Stimulated activated naive CD8-positive, alpha-beta T cell treated with anti-CD3 and anti-CD28 coated beads, Interleukin-15, Interleukin-2, amounts not matched to agents 100 ng/mL and 50 ng/mL, for 24 hours (primary cell): Measurements from ENCODE around the gene SERPINE1.
A peak's percentile ranks its signal among the peaks of the same experiment; 100 is the strongest.
"Not testable (repeated sequence)": the region's sequence is repeated elsewhere in the genome, so short reads cannot be mapped to it uniquely, and the experiment has no call there.

ENCODE experiments used
- H3K27ac Mint-ChIP-seq: one replicate; pipeline ENCODE4 v1.8.0; 2021; ENCODE audit warnings: mild to moderate bottlenecking, mixed read lengths
- H3K27me3 Mint-ChIP-seq: one replicate; pipeline ENCODE4 v1.8.0; 2021; ENCODE audit warnings: mixed read lengths
- H3K36me3 Mint-ChIP-seq: one replicate; pipeline ENCODE4 v1.8.0; 2021; ENCODE audit warnings: low read depth, mixed read lengths
- H3K4me1 Mint-ChIP-seq: one replicate; pipeline ENCODE4 v1.8.0; 2021; ENCODE audit warnings: low read depth, mixed read lengths
- H3K4me3 Mint-ChIP-seq: one replicate; pipeline ENCODE4 v1.8.0; 2021; ENCODE audit warnings: mild to moderate bottlenecking, mixed read lengths
- H3K9me3 Mint-ChIP-seq: one replicate; pipeline ENCODE4 v1.8.0; 2021; ENCODE audit warnings: mixed read lengths

The SERPINE1 gene

DNA sequence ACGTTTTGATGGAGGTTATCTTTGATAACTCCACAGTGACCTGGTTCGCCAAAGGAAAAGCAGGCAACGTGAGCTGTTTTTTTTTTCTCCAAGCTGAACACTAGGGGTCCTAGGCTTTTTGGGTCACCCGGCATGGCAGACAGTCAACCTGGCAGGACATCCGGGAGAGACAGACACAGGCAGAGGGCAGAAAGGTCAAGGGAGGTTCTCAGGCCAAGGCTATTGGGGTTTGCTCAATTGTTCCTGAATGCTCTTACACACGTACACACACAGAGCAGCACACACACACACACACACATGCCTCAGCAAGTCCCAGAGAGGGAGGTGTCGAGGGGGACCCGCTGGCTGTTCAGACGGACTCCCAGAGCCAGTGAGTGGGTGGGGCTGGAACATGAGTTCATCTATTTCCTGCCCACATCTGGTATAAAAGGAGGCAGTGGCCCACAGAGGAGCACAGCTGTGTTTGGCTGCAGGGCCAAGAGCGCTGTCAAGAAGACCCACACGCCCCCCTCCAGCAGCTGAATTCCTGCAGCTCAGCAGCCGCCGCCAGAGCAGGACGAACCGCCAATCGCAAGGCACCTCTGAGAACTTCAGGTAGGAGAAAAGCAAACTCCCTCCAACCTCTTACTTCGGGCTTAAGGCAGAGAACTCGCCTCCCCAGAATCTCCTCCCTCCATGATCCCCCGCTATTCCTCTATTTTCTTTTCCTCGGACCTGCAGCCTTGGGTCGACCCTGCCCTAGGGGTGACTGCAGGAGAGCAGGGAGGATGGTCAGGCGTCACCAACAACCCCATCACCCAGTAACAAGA, at the start of gene SERPINE1:
Gene SERPINE1, plus strand, starts transcription at position 454 of the 809 bp plus-strand sequence. CDS start 1,290 bp downstream, outside the sequence.
- Mint-ChIP-seq H3K4me3 (peak within 1 kb of the TSS; percentile 33), H3K36me3 (no peaks in the 10 kb centered on the region), H3K27ac (peak within 1 kb of the TSS; percentile 56), H3K9me3 (no peaks in the 10 kb centered on the region), H3K4me1 (peaks cover 38% of the 10 kb centered on the region), H3K27me3 (peaks cover 44% of the 10 kb centered on the region)

DNA sequence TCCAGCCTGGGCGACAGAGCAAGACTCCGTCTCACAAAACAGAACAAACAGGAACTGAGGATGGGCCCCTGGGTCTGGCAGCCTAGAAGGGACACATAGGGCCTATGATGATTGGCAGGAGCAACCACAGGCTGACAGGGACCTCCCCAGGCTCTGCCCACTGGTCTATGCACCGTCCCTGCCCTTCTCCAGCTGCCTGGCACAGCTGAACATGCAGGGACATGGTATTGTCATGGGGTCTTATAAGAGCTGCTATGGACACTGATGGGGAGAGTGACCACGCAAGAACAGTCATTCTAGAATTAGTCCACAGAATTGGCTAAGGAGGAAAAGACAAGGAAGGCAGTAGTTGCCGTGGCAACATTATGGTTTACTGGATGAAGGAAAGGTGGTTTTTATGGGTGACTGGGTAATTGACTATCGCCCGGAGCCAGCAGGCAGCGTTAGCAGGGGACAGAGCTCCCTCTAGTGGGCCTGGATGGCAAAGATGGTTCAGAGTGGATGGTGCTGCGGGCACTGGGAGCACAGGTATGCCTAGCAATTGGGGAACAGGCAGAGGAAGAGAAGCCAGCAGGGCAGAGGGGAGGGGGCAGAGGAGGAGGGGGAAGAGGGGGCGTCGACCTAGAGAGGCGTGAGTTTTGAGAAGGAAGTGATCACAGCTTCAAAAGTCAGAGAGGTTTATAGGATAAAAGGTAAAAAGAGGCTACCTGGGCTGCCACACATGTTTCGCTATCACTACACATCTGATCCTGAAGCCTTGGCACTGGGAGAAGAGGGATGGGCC, 49.4 kb upstream of the SERPINE1 start:
- H3K4me3 Mint-ChIP-seq: no peak overlapping the region
- H3K9me3 Mint-ChIP-seq: no peaks in the 10 kb centered on the region
- H3K4me1 Mint-ChIP-seq: peaks cover 7% of the 10 kb centered on the region
- H3K36me3 Mint-ChIP-seq: no peaks in the 10 kb centered on the region
- no peak overlapping the region for H3K27ac Mint-ChIP-seq
- H3K27me3 Mint-ChIP-seq: peaks cover 3% of the 10 kb centered on the region

DNA sequence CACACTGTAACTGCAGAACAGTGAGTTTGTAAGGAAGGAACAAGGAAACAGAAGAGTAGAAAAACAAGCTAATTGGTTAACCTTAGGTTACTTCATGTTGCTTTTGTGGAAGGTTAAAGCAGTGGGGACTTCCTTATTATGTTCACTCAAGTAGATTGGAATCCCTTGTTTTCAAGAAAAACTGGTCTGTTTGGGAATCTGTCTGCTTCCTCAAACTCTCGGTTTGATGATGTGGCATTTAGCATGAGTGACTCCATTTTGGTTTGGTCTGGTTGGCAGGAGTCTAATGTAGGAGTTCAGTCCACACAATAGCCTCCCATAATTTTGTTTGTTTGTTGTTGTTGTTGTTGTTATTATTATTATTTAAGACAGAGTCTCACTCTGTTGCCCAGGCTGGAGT, 45.5 kb upstream of the SERPINE1 start:
- peaks cover 23% of the 10 kb centered on the region for H3K4me1 Mint-ChIP-seq

DNA sequence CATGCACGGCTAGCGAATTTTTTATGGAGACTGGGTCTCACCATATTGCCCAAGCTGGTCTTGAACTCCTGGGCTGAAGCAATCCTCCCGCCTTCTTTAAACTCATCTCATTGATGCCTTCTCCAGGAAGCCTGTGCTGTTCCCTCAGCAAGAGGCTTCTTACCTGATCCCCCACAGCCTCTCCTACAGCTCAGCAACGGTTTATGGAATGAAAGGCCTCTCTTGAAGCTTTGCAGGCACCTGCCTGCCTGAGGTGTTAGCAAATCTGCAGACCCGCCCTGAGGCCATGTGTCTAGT, 42.1 kb upstream of the SERPINE1 start:
- Mint-ChIP-seq H3K9me3 (no peaks in the 10 kb centered on the region), H3K4me1 (peaks cover 34% of the 10 kb centered on the region), H3K27ac (peak overlapping the region; percentile 98), H3K4me3 (peak overlapping the region; percentile 94), H3K27me3 (no peaks in the 10 kb centered on the region), H3K36me3 (peaks cover 14% of the 10 kb centered on the region)

More for the DNA sequence above, 45.5 kb upstream of the SERPINE1 start:
- H3K27ac Mint-ChIP-seq: no peak overlapping the region
- no peaks in the 10 kb centered on the region for H3K36me3 Mint-ChIP-seq
- H3K9me3 Mint-ChIP-seq: no peaks in the 10 kb centered on the region
- H3K27me3 Mint-ChIP-seq: no peaks in the 10 kb centered on the region
- no peak overlapping the region for H3K4me3 Mint-ChIP-seq

DNA sequence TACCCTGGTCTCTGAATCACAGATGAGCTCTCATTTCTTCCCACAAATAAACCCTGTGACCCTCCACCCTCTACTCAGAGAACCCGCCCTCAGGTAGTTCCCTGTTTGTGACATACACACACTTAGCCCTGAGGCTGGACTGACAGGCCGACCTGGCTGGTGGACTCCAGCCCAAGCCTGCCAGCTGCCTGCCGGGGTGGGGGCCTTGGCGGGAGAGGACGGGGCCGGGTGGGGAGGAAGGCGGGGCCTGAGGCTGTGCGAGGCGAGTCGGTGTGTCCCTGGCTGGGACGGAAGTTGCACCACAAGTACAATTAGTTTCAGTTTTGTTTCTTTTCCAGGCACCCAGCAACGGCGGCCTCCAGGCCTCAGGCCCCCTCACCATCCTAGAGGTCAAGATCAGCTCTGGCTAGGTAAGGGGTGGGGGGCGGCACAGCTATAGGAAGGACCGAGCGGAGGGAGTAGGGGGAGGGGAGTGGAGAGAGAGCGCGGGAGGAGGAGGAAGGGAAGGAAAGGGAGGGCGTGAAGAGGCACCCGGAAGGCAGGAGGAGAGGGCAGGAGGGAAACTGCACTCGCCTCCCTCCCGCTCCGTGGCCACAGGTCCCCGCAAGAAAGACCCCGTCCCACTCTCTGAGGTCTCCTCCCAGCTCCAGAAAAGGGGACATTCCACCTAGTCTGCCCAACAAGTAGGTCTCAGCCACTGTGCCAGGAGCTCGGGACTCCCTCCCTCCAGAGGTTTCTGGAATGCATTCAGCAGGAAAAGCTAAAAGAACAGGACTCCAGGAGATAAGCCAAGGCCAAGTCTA, 41.5 kb upstream of the SERPINE1 start, which contains the start of gene TRIM56:
Gene TRIM56, plus strand, starts transcription at position 320 of the 803 bp plus-strand sequence. CDS start 1,832 bp downstream, outside the sequence.
- H3K27me3 Mint-ChIP-seq: no peaks in the 10 kb centered on the region
- peaks cover 36% of the 10 kb centered on the region for H3K4me1 Mint-ChIP-seq
- H3K36me3 Mint-ChIP-seq: peaks cover 15% of the 10 kb centered on the region
- H3K27ac Mint-ChIP-seq: peak within 1 kb of the TSS; percentile 98
- H3K9me3 Mint-ChIP-seq: no peaks in the 10 kb centered on the region
- peak within 1 kb of the TSS; percentile 94 for H3K4me3 Mint-ChIP-seq

DNA sequence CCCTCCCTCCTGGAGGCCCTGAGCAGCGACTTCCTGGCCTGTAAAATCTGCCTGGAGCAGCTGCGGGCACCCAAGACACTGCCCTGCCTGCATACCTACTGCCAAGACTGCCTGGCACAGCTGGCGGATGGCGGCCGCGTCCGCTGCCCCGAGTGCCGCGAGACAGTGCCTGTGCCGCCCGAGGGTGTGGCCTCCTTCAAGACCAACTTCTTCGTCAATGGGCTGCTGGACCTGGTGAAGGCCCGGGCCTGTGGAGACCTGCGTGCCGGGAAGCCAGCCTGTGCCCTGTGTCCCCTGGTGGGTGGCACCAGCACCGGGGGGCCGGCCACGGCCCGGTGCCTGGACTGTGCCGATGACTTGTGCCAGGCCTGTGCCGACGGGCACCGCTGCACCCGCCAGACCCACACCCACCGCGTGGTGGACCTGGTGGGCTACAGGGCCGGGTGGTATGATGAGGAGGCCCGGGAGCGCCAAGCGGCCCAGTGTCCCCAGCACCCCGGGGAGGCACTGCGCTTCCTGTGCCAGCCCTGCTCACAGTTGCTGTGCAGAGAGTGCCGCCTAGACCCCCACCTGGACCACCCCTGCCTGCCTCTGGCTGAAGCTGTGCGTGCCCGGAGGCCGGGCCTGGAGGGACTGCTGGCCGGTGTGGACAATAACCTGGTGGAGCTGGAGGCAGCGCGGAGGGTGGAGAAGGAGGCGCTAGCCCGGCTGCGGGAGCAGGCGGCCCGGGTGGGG, 39.4 kb upstream of the SERPINE1 start:
- Mint-ChIP-seq H3K9me3 (no peaks in the 10 kb centered on the region), H3K36me3 (peaks cover 26% of the 10 kb centered on the region), H3K4me3 (peak overlapping the region; percentile 94), H3K27ac (no peak overlapping the region), H3K4me1 (peaks cover 43% of the 10 kb centered on the region), H3K27me3 (no peaks in the 10 kb centered on the region)

DNA sequence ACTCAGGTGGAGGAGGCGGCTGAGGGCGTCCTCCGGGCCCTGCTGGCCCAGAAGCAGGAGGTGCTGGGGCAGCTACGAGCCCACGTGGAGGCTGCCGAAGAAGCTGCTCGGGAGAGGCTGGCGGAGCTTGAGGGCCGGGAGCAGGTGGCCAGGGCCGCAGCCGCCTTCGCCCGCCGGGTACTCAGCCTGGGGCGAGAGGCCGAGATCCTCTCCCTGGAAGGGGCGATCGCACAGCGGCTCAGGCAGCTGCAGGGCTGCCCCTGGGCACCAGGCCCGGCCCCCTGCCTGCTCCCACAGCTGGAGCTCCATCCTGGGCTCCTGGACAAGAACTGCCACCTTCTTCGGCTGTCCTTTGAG, 38.9 kb upstream of the SERPINE1 start:
- no peaks in the 10 kb centered on the region for H3K27me3 Mint-ChIP-seq
- H3K27ac Mint-ChIP-seq: no peak overlapping the region
- H3K4me1 Mint-ChIP-seq: peaks cover 47% of the 10 kb centered on the region
- H3K36me3 Mint-ChIP-seq: peaks cover 29% of the 10 kb centered on the region
- no peaks in the 10 kb centered on the region for H3K9me3 Mint-ChIP-seq
- H3K4me3 Mint-ChIP-seq: no peak overlapping the region

DNA sequence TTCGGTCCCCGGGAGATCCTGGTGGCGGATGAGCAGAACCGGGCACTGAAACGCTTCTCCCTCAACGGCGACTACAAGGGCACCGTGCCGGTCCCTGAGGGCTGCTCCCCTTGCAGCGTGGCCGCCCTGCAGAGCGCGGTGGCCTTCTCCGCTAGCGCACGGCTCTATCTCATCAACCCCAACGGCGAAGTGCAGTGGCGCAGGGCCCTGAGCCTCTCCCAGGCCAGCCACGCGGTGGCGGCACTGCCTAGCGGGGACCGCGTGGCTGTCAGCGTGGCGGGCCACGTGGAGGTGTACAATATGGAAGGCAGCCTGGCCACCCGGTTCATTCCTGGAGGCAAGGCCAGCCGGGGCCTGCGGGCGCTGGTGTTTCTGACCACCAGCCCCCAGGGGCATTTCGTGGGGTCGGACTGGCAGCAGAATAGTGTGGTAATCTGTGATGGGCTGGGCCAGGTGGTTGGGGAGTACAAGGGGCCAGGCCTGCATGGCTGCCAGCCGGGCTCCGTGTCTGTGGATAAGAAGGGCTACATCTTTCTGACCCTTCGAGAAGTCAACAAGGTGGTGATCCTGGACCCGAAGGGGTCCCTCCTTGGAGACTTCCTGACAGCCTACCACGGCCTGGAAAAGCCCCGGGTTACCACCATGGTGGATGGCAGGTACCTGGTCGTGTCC, 37.9 kb upstream of the SERPINE1 start:
- H3K9me3 Mint-ChIP-seq: no peaks in the 10 kb centered on the region
- peak overlapping the region; percentile 23 for H3K4me3 Mint-ChIP-seq
- peaks cover 47% of the 10 kb centered on the region for H3K4me1 Mint-ChIP-seq
- H3K36me3 Mint-ChIP-seq: peaks cover 31% of the 10 kb centered on the region
- no peak overlapping the region for H3K27ac Mint-ChIP-seq
- H3K27me3 Mint-ChIP-seq: no peaks in the 10 kb centered on the region

DNA sequence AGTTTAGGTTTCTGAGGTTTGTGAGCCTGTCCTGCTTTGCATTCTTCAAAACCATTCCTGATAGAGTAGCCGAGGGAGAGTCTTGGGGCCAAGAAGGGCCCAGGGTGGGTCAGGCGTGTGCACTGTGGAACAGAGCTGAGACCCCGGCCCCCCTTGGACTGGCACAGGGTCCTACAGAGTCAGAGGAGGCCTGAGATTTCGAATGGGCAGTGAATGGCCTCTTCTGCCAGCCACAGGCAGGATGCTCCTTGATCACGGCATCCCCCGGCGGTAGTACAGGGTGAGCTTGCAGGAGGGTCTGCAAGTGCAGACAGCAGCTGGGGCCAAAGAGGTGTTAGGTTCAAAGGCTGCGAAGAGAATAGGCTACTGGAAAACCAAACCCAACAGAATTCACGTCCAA, 37.0 kb upstream of the SERPINE1 start:
- Mint-ChIP-seq H3K27me3 (no peaks in the 10 kb centered on the region), H3K4me1 (peaks cover 43% of the 10 kb centered on the region), H3K27ac (peak overlapping the region; percentile 40), H3K36me3 (peaks cover 35% of the 10 kb centered on the region), H3K9me3 (no peaks in the 10 kb centered on the region), H3K4me3 (no peak overlapping the region)

DNA sequence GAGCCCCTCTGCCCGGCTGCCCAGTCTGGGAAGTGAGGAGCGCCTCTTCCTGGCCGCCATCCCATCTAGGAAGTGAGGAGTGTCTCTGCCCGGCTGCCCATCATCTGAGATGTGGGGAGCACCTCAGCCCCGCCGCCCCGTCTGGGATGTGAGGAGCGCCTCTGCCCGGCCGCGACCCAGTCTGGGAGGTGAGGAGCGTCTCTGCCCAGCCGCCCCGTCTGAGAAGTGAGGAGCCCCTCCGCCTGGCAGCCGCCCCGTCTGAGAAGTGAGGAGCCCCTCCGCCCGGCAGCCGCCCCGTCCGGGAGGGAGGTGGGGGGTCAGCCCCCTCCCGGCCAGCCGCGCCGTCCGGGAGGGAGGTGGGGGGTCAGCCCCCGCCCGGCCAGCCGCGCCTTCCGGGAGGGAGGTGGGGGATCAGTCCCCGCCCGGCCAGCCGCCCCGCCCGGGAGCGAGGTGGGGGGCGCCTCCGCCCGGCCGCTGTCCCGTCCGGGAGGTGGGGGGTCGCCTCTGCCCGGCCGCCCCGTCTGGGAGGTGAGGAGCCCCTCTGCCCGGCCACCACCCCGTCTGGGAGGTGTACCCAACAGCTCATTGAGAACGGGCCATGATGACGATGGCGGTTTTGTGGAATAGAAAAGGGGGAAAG, 34.5 kb upstream of the SERPINE1 start:
- H3K4me1 Mint-ChIP-seq: peaks cover 25% of the 10 kb centered on the region
- not testable (repeated sequence) for H3K9me3 Mint-ChIP-seq, H3K27ac Mint-ChIP-seq, H3K27me3 Mint-ChIP-seq, H3K4me3 Mint-ChIP-seq
- peaks cover 31% of the 10 kb centered on the region for H3K36me3 Mint-ChIP-seq

DNA sequence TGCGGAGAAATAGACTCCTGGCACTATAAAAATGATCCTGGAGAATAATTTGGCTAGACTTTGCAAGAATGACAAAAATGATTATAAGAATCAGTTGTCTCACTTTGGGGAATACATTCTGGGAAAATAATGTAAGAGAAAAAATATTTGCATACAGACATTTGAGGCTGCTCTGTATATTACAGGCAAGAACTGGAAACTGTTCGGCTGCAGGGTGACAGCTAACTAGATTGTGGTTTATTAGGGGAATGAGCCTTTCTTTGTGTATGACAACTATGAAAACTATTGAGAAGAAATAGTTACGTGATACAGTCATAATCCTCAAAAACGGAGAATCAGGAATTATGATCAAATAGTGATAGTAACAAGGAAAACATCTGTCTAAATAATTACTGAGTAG, 33.0 kb upstream of the SERPINE1 start:
- H3K9me3 Mint-ChIP-seq: no peaks in the 10 kb centered on the region
- H3K27ac Mint-ChIP-seq: no peak overlapping the region
- peaks cover 22% of the 10 kb centered on the region for H3K4me1 Mint-ChIP-seq
- no peaks in the 10 kb centered on the region for H3K27me3 Mint-ChIP-seq
- peaks cover 29% of the 10 kb centered on the region for H3K36me3 Mint-ChIP-seq
- no peak overlapping the region for H3K4me3 Mint-ChIP-seq

DNA sequence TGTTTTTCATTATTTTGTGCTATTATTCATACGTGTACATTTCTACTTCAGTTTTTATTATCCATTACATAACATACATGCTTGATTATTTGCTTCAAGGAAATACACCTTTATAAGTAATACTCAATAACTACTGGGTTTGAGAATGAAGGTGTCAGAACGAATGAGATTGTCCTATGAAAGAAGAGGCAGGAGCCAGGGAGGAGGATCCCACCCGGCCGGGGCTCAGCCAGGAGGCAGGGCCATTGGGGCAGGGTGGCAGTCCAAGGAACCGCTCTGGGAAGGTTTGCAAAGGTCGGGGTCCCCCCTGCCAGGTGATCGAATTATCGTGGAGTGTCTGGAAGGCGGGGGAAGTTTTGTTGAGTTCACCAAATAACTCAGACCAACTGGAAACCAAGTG, 32.5 kb upstream of the SERPINE1 start:
- H3K4me1 Mint-ChIP-seq: peaks cover 19% of the 10 kb centered on the region
- no peaks in the 10 kb centered on the region for H3K27me3 Mint-ChIP-seq
- no peak overlapping the region for H3K27ac Mint-ChIP-seq
- H3K9me3 Mint-ChIP-seq: no peaks in the 10 kb centered on the region
- no peak overlapping the region for H3K4me3 Mint-ChIP-seq
- peaks cover 25% of the 10 kb centered on the region for H3K36me3 Mint-ChIP-seq

DNA sequence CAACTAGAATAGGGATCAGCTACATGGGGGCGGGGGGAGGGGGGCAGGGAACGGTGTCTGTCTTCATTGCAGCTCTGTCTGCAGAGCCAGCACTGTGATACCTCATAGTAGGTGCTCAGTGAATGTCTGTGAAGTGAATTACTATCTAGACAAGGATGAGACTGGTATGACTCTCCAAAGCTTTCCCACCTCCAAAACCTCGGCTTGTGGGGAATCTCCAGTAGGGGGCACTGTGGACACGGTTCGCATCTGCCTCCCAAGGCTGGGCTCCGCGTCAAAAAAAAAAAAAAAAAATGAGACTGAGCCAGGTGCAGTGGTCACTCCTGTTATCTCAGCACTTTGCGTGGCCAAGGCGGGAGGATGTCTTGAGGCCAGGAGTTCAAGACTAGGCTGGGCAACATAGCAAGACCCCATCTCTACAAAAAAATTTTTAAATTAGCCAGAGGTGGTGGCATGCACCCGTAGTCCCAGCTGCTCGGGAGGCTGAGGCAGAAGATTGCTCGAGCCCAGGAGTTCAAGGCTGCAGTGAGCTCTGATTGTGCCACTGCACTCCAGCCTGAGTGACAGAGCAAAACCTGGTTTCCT, 32.0 kb upstream of the SERPINE1 start:
- peaks cover 20% of the 10 kb centered on the region for H3K36me3 Mint-ChIP-seq
- H3K9me3 Mint-ChIP-seq: no peaks in the 10 kb centered on the region
- H3K27me3 Mint-ChIP-seq: no peaks in the 10 kb centered on the region
- H3K4me1 Mint-ChIP-seq: peaks cover 19% of the 10 kb centered on the region
- H3K4me3 Mint-ChIP-seq: no peak overlapping the region
- no peak overlapping the region for H3K27ac Mint-ChIP-seq
